RPMI8226 (cell line): ENCODE results near the gene ERCC4.
A peak's percentile ranks its signal among the peaks of the same experiment; 100 is the strongest.
"Not testable (repeated sequence)": the region's sequence is repeated elsewhere in the genome, so short reads cannot be mapped to it uniquely, and the experiment has no call there.

Source experiments
- DNase-seq: peaks from one replicate; pipeline ENCODE4 v3.0.0-alpha.2; 2015

The ERCC4 gene

DNA sequence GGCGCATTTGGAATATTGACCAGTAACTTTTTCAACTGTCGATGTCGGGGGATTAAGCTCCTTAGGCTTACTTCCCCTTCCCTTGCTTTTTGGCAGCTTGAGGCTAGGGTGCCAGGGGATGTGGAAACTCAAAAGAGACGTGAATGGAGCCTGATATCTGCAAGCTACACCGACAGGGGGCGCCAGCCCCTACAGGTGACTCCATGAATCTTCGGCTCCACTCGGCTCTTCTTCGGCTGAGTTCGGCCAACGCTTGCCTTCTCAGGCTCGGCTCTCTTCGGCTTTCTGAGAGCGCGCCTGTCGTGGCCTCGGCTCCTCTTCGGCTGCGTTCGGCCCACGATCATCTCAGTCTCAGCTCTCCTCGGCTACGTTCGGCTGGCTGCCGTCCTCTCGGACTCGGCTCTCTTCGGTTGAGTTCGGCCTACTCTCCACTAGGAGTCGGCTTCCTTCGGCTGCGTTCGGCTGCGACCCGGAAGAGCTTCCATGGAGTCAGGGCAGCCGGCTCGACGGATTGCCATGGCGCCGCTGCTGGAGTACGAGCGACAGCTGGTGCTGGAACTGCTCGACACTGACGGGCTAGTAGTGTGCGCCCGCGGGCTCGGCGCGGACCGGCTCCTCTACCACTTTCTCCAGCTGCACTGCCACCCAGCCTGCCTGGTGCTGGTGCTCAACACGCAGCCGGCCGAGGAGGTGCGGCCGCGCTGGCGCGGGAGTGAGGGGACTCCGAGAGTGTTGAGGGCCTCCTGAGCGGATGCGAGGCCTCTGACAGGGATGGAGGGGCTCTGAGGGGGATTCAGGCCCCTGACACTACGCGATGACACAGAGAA is at the start of gene ERCC4:
TSS of gene ERCC4 (plus strand) at position 472 of the 827 bp plus-strand sequence. CDS start at position 484, 12 bp downstream.
- DNase-seq, result peak; percentile 100

DNA sequence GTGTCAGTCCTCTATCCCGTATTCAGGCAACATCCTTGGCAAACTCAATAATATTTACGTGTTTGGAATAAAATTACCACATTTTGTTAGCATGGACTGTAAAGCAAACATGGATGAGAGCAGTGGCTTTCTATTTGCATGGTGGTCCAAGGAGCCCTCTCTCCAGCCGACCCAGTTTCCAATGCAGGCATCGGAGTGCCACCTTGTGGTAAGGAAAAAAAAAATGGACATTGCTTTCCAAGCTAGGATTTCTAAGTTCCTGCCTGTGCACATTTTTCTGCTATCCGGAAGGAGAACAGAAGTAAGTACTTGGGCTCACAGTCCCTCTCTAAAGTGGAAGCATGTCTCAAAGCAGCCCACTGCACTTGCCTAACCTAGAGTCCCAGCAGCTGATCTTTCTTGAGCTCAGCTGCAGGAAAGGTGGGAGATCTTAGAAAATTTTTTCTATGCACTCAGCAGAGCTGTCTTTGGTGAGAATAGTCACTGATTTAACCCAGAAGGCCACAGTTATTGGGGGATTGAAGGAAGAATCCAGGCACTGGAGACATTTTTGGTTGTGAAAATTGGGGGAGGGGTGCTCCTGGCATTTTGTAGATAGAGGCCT is 46.0 kb upstream of the ERCC4 start:
- no peak for DNase-seq

DNA sequence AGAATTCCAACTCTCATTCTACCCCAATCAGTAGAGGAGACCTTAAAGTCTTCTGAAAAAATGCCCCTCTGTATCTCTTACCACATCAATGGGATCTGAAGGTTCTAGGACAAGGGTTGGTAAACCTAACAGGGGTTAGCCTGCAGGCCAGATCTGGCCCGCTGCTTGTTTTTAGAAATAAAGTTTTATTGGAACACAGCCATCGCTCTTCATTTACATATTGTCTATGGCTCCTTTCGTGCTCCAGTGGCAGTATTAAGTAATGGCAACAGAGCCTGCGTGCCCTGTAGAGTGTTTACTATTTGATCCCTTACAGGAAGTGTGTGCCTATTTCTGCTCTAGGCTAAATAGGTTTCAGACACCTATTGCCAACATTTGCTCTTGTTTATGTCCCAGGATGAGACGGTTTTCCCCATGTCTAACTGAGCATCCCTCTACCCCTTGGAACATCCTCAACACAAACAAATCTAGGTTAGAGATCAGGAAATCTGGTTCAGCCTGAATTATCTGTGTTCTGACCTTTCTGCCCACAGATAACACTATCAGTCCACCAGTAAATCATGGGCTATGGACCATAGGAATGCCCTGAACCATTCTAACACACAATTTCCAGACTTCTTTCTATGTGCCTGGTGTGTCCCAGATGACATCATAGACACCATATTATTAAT is 44.2 kb upstream of the ERCC4 start:
- DNase-seq, result no peak

DNA sequence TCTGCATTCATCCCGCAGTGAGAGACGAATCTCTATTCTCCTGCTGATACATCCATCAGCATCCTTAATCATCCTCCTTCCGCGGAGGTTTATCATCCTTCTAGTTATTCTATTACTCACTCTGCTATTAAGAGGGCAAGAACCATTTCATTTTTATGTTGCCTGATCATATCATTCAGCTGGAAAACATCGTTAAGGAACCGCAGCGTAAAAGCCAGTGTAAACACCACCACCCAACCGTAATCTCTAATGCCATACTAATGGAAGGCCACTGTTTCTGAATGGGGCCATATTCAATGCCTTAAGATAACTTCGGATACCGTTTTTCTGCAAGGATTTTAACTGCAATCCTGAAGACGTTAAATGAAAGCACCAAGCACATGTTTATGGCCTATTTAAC is 36.7 kb upstream of the ERCC4 start:
- no peak for DNase-seq

DNA sequence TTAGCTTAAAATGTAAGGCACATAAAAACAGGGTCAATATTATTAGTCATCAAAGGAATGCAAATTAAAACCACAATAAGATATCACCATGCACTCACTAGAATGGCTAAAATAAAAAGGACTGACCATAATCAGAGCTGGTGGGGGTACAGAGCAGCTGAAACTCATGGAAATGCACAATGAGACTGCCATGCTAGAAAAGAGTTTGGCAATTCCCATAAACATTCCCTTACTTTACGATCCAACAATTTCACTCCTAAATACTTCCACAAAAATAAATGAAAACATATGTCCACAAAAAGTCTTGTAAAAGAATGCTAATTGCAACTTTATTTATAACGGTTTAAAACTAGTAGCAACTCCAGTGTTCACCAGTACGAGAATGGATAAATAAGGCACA is 36.1 kb upstream of the ERCC4 start:
- DNase-seq, result no peak

DNA sequence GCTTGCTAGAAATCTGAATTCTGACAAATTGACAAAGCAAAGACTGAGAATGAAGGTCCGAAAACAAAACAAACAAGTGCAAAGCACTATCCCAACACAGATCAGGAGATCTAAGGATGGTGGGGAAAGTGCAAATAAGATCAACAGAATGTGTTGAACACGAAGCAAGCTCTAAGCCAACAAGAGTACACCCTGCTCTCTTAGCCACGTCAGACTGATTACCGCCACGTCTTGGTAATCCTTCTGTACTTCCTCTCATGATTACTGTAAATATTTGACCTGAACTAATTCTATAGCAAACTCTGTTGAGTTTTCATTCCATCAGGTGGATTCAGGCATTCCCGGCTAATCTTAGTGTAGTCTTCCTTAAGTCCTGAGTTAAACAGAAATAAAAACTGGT is 34.3 kb upstream of the ERCC4 start:
- no peak for DNase-seq

DNA sequence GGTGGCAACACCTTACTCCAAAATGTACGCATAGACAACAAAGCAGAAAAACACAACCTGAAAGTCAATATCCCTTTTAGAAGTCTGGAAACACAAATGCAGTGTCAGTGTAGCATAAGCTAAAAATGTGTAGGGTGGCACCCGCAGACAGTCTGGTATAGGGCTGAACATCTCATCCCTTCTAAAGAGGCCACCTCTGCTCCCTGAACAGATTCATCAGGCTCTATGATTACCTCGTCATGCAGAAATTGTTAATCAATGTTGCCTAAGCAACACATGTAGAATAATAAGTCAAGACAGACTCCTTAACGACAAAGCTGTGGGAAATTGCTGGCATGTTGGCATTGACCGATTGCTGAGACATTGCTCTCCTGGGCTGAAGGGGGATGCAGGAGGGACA is 33.3 kb upstream of the ERCC4 start:
- no peak for DNase-seq

DNA sequence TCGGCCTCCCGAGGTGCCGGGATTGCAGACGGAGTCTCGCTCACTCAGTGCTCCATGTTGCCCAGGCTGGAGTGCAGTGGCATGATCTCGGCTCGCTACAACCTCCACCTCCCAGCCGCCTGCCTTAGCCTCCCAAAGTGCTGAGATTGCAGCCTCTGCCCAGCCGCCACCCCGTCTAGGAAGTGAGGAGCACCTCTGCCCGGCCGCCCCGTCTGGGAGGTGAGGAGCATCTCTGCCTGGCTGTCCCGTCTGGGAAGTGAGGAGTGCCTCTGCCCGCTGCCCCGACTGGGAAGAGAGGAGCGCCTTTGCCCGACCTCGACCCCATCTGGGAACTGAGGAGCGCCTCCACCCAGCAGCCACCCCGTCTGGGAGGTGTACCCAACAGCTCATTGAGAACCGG is 30.6 kb upstream of the ERCC4 start:
- DNase-seq, result not testable (repeated sequence)

DNA sequence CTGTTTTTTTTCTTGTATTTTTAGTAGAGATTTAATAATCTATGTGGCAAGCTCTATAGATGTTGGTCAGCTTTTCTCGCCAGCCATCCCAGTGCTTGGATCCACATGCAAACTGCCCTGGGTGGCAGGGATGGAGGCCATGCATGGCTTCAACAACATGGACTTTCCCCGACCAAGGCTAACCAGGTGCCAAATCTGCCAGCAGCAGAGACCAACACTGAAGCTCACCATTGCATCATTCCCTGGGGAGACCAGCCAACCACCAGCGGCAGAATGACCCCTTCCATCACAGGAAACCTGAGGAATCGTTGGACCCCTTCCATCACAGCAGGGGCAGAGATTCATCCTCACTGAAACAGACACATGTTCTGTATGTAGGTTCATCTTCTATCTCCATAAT is 27.7 kb upstream of the ERCC4 start:
- no peak for DNase-seq

DNA sequence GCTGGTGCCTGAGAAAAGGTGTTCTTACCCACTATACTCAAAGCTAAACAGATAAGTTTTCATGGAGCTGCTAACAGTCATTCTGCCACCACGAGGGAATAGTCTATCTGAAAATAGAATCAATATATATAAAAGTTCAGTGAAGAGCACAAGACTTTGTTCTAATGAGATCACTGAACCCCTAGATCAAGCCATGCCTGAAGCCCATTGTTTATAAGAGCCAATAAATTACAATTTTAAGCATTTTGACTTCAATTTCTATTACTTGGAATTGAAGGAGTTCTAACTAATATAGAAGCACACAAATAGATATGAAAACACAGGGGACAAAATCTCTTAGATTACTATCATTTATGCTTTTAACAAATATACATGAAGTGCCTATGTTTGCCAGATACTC is 24.4 kb upstream of the ERCC4 start:
- DNase-seq, result no peak

DNA sequence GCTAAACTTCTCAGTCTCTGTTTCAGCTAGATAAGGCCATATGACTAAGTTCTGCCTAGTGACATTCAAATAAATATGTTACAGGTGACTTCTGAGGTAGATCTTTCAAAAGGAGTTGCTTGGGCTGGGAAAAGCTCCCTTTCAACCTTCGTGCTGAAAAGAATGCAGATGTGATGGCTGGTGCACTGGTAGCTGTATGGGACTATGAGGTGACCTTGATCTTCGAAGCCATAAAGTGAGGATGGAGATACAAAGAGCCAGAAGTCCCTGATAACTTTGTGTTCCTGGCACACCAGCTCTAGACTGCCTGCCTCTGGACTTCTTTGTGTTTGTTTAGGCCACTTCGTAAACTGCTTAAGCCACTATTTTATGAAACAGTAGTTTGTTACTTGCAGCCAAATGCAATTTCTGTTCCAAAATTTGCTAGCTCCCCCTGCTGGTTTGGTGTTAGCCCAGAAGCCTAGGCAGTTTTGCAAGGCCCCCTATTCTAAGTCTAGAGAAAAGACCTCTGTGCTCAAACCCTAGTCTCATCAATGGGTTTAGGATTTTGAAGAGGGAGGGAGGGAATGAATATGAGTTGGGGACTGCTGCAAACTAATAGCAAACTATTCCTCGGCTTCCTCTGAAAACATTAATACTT is 23.3 kb upstream of the ERCC4 start:
- peak; percentile 34 for DNase-seq

DNA sequence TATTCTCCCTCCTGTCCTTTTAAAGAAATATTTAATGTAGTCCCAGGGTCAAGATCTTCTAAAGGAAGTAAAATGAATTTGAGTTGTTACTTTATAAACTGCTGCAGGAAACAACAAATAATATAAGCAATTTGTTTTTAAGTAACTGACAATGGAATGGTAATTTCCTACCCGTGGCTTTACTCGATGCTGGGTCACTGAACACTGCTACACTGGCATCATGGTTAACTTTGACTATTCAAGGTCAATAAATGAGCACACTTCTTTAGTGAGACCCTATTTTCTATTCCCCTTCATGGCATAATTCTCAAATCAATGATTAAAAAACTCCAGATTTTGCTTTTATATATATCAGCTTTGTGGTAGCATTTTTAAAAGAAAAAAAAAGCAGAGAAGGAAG is 22.1 kb upstream of the ERCC4 start:
- DNase-seq, result no peak

DNA sequence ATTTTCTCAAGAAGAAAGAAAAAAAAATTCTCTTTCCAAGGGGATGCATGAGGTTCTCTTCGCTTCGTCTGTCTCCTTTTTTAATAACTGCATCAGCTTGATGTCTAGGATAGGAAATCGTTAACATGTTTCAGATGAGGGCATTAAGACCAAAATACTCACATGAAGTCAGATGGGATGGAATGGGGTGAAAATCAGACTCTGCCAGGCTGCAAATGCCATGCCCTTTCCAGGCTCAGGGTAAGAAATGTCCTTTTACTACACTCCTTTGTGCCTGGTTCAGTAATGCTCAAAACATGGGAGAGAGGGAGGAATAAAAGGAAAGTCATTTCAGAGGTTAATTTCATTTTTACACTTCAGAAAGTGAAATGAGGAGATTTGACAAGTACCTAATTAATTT is 21.7 kb upstream of the ERCC4 start:
- DNase-seq, result no peak

DNA sequence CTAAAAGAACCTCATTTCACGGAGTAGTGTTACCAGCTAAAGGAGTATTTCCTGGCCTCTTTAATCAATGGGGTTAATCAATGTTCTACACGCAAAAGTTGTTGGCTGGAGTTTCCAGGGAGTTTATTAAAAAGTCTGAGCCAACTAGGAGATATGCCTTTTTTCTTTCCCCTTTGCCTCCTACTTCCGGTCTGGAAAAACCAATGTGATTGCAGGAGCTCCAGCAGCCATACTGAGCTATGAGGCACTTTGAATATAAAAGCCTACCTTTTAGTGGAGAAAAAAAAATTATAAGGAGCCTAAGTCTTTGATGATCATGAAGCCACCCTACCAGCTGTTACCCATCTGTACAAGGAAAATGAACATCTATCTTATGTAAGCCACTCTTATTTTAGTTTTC is 17.9 kb upstream of the ERCC4 start:
- DNase-seq, result no peak

DNA sequence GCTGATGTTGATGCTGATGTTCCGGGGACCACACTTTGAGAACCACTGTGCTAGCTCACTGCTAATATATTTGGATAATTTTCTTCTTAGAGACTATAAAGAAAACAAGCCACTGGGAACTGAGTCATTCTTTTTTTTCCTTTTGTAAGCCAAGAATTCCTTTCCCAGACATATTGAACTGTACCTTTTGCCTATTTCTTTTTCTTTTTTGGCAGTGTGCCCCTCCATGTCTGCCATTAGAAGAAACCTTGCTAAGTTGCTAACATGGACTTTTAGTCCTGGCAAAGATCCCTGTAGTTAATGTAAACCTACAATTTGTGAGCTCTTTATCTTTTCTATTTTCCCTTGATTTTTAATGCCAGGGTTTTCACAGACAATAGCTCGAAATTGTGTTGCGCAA is 17.3 kb upstream of the ERCC4 start:
- DNase-seq, result no peak

DNA sequence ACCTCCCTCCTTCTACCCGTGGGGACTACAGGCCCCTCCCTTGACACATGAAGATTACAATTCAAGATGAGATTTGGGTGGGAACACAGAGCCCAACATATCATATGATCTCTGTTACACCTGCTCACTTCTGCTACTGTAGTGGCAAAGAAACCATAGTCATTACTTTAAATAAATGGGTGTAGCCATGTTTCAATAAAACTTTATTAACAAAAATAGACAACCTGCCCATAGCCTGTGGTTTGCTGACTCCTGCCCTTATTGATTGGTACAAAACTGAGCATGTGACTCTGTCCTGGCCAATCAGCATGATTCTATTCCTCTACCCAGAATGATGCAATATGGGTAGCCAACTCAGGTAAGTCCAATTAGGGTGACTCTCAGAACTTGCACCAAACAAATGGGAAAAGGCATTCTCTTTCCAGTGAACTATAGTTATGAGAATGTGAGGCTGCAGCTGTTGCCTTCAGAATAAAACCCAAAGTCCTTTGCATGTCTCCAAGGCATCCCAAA is 15.7 kb upstream of the ERCC4 start:
- no peak for DNase-seq

DNA sequence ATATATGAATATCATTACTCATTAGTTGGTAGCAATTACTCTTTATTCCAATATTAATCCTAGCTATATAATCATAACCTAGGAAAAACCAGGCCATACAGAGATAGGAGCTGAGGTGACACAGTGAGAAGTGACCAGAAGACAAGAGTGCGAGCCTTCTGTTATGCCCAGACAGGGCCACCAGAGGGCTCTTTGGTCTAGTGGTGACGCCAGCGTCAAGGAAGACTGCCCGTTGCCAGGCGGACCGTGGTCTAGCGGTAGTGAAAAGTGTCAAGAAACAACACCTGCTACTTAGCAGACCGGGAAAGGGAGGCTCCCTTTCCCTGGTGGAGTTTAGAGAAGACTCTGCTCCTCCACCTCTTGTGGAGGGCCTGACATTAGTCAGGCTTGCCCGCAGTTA is 15.1 kb upstream of the ERCC4 start:
- peak; percentile 59 for DNase-seq

DNA sequence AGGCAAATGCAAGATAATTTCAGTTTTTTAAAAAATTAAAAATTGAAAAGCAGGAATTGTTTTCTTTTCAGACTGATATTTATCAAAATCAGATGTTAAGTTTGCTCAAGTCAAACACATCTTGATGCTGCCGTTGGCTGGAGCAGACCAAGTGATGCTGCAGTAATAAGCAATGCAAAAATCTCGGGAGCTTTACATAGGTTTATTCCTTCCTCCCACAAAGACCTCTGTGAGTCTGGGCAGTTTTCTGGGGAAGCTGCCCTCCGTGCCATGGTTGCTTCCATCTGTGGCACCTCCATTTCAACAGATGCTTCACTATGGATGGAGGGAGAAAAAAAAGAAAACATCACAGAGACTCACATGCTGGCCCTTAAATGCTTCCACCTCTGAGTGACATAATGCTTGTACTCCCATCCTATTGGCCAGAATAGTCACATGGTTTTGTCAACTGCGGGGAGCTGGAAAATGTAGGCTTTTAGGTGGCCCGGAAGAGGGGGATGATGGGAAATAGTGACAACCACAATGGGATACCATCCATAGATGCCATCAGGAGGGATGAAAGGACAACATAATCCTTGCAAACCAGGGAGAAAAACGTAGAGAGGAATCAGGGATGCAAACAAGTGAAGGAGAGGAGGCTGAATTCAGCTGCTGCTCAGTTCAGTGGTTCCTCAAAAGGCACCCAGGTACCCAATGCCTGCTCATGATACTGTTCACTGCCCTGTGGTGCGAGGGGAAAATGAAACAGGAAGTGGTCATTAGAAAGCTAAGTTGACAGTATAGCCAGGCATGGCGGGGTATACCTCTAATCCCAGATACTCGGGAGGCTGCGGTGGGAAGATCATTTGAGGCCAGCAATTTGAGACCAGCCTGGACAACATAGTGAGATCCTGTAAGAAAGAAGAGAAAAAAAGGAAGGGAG is 13.5 kb upstream of the ERCC4 start:
- peak; percentile 30 for DNase-seq

DNA sequence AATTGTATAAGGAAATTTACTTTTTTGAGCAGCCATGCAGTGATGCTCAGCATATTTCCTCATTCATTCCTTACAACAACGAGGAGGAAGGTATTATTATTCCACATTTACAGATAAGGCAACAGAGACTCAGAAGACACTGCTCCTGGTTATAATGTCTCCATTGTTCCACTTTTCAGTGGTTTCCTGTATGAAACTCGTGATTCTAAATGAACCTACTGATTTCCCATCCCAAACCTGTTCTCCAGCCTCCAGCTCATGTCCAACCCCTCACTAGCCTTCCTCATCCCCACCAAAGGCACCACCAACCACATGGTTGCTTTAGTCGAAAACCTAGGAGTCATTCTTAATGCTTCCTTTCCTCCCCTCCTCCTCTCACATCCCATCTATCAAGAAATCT is 12.5 kb upstream of the ERCC4 start:
- no peak for DNase-seq

DNA sequence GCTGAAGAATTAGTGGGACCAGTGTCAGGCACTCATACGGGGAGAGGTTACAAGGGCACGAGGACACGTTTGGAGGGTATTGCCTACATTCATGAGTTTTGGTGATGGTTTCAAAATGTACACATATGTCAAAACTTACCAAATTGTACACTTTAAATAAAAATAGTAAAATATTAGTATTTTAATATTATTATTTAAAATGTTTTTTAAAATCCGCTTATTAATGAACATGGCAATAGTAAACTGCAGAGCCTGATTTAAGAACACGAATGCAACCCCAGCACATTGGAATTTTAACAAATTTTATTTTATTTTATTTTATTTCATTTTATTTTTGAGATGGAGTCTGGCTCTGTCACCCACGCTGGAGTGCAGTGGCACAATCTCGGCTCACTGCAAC is 10.9 kb upstream of the ERCC4 start:
- DNase-seq, result no peak

DNA sequence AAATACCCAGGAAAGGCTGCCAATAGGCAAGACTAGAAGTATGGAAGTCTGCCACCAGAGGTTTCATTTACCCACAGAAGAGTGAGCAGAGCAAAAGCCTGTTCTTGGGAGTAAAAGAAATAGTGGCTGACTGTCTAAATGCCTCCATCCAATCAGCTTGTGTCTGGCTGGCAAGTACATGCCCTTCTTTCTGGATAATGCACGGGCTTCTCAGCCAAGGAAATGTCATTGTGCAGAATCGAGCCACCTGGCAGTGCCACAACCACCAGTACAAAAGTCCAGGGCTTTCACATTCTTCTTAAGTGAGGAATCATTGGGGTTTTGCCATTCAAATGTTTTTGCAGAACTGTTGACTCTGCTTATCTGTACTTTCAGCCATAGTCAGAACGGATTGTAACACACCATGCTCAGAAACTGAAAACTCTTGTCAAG is 10.1 kb upstream of the ERCC4 start:
- DNase-seq, result peak; percentile 88

DNA sequence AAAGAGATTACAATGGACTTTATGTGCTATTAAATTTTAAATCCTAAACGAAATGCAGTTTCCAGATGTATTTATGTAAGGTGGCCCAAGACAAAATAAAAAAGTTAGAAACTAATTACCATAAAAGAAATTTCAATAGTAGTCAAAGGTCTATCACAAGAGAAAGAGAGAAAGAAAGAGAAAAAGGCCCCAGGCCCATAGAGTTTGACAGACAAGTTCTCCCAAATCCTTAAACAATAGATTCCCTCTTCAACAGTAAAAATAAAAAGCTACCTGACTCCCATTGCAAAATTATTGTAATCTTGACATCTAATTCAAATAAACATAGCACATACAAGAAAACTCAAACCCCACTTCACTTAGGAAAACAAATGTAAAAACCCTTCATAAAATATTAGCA is 8.6 kb upstream of the ERCC4 start:
- DNase-seq, result no peak
